GM13977 (cell line): Measurements from ENCODE around the gene PBX1.

Experiments
- DNase-seq: peaks from one replicate; pipeline ENCODE4 v3.0.0; 2012; ENCODE audit warnings: low spot score
- in situ Hi-C: fragments of 300-500 bp; cut with MboI; formaldehyde crosslinking; loops from one replicate; pipeline ENCODE4 v1.12.0; 2022; ENCODE audit warnings: low sequenced_read_pairs, low pct_unique_long_range_greater_than_20kb, mixed read lengths, inconsistent platforms; ENCODE audit not compliant: unreplicated experiment
- TF ChIP-seq, protein P1 (sequence below): IDR thresholded peaks from 2 replicates; pipeline ENCODE4 v1.5.1; 2012; ENCODE audit warnings: mild to moderate bottlenecking, control low read depth; ENCODE audit not compliant: insufficient read depth; ENCODE audit errors: extremely low read depth, missing control alignments

PBX1 gene

DNA sequence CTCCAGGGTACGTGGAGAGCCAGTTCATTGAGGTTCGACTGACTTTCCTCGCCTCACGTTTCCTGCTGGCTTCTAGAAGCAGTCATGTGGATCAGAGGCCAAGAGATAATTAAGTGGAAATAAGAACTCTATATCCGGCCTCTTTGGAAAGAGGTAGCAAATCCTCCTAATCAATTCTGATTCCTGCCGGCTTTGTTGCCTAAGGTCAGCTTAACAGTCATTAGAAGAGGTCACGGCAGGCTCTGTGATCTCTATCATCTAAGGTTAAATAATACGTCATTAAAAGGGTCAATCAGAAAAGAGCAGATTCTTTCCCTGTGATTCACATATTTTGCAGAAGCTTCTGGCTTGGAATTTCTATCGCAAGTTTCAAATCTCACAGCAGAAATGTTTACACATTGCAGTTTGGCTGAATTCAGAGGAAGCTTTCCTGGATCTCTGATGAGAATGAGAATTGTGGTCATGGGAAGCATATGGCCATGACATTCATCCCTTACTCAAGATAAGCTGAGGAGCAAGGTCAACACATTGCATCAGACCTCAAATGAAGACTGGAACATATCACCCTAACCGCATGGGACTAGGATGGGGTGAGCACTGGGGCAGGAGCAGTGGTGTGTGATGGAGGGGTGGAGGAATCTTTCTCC lies 189.4 kb downstream of the PBX1 start:
- in situ Hi-C loops = no loop called here
- TF ChIP-seq, protein P1, sequence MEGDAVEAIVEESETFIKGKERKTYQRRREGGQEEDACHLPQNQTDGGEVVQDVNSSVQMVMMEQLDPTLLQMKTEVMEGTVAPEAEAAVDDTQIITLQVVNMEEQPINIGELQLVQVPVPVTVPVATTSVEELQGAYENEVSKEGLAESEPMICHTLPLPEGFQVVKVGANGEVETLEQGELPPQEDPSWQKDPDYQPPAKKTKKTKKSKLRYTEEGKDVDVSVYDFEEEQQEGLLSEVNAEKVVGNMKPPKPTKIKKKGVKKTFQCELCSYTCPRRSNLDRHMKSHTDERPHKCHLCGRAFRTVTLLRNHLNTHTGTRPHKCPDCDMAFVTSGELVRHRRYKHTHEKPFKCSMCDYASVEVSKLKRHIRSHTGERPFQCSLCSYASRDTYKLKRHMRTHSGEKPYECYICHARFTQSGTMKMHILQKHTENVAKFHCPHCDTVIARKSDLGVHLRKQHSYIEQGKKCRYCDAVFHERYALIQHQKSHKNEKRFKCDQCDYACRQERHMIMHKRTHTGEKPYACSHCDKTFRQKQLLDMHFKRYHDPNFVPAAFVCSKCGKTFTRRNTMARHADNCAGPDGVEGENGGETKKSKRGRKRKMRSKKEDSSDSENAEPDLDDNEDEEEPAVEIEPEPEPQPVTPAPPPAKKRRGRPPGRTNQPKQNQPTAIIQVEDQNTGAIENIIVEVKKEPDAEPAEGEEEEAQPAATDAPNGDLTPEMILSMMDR = no peak
- DNase-seq = no peak

DNA sequence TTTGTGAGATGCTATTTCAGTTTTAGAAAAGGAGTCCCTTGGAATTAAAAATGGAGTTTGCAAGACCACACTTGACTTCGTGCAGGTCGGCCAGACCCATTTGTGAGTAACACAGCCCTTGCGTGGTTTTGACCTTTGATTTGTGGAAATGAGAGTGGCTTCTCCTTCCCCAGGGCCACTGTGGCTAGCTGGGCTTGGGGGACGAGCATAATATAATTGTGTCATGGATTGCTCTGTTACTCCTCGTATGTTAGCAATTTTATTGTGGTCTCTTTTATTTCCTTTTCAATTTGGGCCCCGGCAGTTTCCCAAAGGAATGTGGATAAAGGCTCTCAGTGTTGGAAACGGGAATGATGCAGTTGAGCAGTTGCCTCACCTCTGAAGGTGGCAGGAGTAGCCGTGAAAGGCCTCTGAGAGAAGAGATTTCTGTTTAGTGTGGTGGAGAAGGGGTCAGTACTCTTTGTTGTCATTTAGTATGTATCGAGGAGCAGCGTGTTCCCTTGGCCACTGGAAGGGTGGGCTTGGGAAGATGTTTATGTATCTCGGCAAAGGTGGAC lies 194.6 kb downstream of the PBX1 start:
- no peak for DNase-seq
- TF ChIP-seq, protein P1 = no peak
- in situ Hi-C loops = no loop called here

DNA sequence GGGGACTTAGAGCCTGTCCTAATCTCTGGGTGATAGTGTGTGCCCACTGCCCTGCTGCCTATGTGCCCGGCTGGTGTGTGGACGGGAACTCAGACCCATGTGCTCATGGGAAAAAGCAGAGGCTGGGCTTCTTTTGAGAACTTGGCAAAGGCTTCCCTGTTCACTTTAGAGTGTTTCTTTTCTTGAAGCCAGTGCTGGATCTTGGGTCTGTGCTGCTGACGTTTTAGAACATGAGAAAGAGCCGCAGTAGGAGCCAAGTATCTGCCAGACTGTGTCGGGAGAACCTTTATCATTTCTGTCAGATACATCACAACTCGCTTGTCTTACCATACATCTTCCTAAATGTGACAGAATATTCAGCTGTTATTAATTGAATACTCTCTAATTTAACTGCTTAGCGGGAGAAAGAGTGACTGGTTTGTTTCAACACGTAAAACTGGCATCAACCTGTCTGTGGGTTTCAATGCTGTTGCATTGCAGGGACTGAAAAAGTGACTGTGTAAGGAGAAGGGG lies 195.2 kb downstream of the PBX1 start:
- DNase-seq = no peak
- in situ Hi-C loops = no loop called here
- TF ChIP-seq, protein P1 = no peak

DNA sequence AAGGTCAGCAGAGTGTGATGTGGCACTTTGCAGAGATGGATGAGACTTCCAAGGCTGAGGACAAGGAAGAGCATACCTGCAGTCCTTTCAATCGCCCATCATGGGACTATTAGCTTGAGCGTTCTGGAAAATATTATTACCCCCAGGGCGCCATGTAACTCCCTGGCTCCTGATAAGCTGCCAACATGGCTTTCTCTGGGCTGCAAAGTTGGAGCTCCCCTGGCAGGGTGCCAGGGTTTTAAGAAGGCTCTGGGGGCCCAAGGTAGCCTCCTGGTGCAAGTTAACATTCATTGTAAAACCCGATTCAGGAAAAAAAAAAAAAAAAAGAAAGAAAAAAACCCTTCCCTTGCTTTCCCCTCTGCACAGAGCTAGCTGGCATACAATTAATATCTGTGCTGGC lies 196.7 kb downstream of the PBX1 start:
- in situ Hi-C loops = no loop called here

DNA sequence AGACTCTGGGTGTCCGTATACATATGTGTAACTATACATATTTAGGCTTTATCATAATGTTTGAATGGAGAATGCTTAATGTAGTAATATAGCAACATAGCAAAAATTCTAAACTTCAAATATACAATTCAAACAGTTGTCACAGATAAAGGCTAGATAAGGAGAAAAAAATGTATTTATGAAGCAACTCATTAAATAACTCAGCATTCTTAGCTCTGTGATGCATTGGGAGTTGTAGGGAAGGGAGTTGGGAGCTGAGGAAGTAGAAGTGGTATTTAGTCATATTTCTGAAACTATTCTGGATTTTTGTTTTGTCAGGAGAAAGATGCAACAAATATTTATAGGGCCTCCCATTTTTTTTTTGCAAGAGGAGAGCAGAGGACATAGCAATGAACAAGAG lies 197.8 kb downstream of the PBX1 start:
- DNase-seq = no peak
- TF ChIP-seq, protein P1 = no peak
- in situ Hi-C loops = no loop called here

More for the DNA sequence above, 196.7 kb downstream of the PBX1 start:
- DNase-seq = no peak
- TF ChIP-seq, protein P1 = no peak

DNA sequence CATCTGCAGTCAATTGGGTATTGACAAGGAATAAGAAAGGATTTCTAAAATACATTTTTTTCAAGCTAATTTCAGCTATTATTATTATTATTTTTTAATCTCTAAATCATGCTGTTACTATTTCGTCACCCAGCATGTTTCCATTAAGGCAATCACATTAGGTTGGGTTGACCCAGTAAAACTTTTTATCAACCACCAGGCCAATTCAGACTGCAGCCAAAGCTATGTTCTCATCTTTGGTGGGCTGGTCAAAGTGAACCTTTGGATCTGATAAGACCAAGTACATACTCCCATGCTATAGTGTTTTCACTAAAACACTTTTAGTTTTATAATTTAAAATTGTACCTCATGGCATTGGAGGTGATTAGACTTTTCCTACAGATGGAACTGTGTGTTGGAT lies 198.6 kb downstream of the PBX1 start:
- in situ Hi-C loops = no loop called here
- TF ChIP-seq, protein P1 = no peak
- no peak for DNase-seq
